Fibroblast of lung (primary cell): ENCODE results near the gene SCOC. TPM values are rescaled to one million over a fixed set of nuclear protein-coding genes. Genes with fewer than 3 reads are reported as not detected.

Experiments
- DNase-seq, 2 donors: peaks; one replicate each; pipeline versions ENCODE4 v3.0.0 to v3.0.0-alpha.2; 2010; ENCODE audit warnings: low read depth in 2 of 2
- H2AFZ ChIP-seq: 2 replicates; pipeline ENCODE4 v1.5.1; 2012; ENCODE audit warnings: low read length, control low read depth, inconsistent platforms
- H3K27ac ChIP-seq: 2 replicates; pipeline ENCODE4 v1.5.1; 2011; ENCODE audit warnings: low read length, control low read depth; ENCODE audit not compliant: insufficient read depth
- H3K27me3 ChIP-seq: 2 replicates; pipeline ENCODE4 v1.5.1; 2011; ENCODE audit warnings: mild to moderate bottlenecking, low read length; ENCODE audit not compliant: control insufficient read depth, insufficient read depth
- H3K36me3 ChIP-seq: 2 replicates; pipeline ENCODE4 v1.5.1; 2011; ENCODE audit warnings: low read length; ENCODE audit not compliant: control insufficient read depth, insufficient read depth
- H3K4me1 ChIP-seq: 2 replicates; pipeline ENCODE4 v1.5.1; 2011; ENCODE audit warnings: low read length; ENCODE audit not compliant: control insufficient read depth, insufficient read depth; ENCODE audit errors: extremely low read depth
- H3K4me2 ChIP-seq: 2 replicates; pipeline ENCODE4 v1.5.1; 2011; ENCODE audit warnings: low read length, control low read depth; ENCODE audit not compliant: insufficient read depth; ENCODE audit errors: extremely low read depth
- H3K4me3 ChIP-seq, 4 experiments: fragments of 200-600 bp in 1 of 4; sonication (generic) in 1 of 4; replicated peaks in 1 of 4; 2 replicates each; pipeline ENCODE4 v1.5.1; 2011 to 2016; ENCODE audit warnings: low read length in 4 of 4, low read depth in 3 of 4, mild to moderate bottlenecking in 3 of 4, control low read depth in 2 of 4, inconsistent platforms in 1 of 4, mixed read lengths in 1 of 4; ENCODE audit not compliant: insufficient read depth in 1 of 4; ENCODE audit errors: control extremely low read depth in 1 of 4
- H3K79me2 ChIP-seq: 2 replicates; pipeline ENCODE4 v1.5.1; 2012; ENCODE audit warnings: mild to moderate bottlenecking, low read length, inconsistent platforms; ENCODE audit not compliant: control insufficient read depth, insufficient read depth
- H3K9ac ChIP-seq: 2 replicates; pipeline ENCODE4 v1.5.1; 2011; ENCODE audit warnings: mild to moderate bottlenecking, low read length, control low read depth; ENCODE audit not compliant: insufficient read depth
- H3K9me3 ChIP-seq: 2 replicates; pipeline ENCODE4 v1.5.1; 2012; ENCODE audit warnings: low read depth, low read length; ENCODE audit not compliant: control insufficient read depth, insufficient read depth
- H4K20me1 ChIP-seq: 2 replicates; pipeline ENCODE4 v1.5.1; 2011; ENCODE audit warnings: low read length; ENCODE audit not compliant: control insufficient read depth, insufficient read depth; ENCODE audit errors: extremely low read depth
- EZH2 ChIP-seq: IDR thresholded peaks from 2 replicates; pipeline ENCODE4 v1.5.1; 2012; ENCODE audit warnings: low read length, control low read depth, mild to moderate bottlenecking; ENCODE audit errors: missing control alignments
- polyA plus RNA-seq, 2 donors: library from polyadenylated mRNA; depleted of rRNA in 1 of 2; stranded (reverse) in 1 of 2; unstranded in 1 of 2; fragments of >200 nt; gene quantifications; 2 replicates each; pipeline ENCODE4 v1.2.1, GENCODE V29; 2011 to 2012; ENCODE audit warnings: missing spikeins in 1 of 2
- total RNA-seq: library from RNA; depleted of rRNA; stranded (reverse); fragments of >200 nt; gene quantifications from 2 replicates; pipeline ENCODE4 v1.2.1, GENCODE V29; 2014
- TF ChIP-seq, protein P1 (sequence below), 2 donors: IDR thresholded peaks in 1 of 2; conservative IDR thresholded peaks in 1 of 2; 1 replicate in 1 of 2; 2 replicates in 1 of 2; pipeline ENCODE4 v1.5.1; 2011 to 2012; ENCODE audit warnings: low read length in 2 of 2, control low read depth in 1 of 2, inconsistent platforms in 1 of 2, low read depth in 1 of 2, mild to moderate bottlenecking in 1 of 2

SCOC gene
- total and polyA plus RNA-seq, 2 donors (not counting 1 experiment from before 2014, with no cell fraction given) = 40.1 to 72.3 TPM

DNA sequence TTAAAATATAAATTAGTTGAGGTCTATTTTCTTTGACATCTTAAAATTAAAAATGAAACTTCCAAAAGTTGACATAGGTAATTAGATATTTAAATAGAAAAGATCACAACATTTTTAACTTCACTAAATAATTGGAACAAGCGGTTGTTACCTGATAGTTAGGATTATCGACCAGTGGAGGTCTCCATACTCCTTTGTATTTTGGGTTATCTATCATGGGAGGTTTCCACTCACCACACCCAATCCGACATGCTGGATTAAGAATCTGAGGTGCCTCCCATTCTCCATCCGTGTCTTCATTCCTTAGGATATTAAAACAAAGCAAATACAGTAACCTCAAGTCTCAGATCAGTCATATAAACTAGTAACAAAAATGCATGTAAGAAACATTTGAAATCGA lies 22.2 kb downstream of the SCOC start:
- Histone ChIP-seq H4K20me1 (no peaks in the 10 kb centered on the region), H3K27me3 (no peaks in the 10 kb centered on the region), H2AFZ (no peak overlapping the region), H3K9me3 (no peaks in the 10 kb centered on the region), H3K4me2 (no peak overlapping the region), H3K79me2 (no peaks in the 10 kb centered on the region), H3K4me3 (no peak overlapping the region), H3K27ac (no peak overlapping the region), H3K36me3 (no peaks in the 10 kb centered on the region), H3K9ac (no peak overlapping the region), H3K4me1 (no peaks in the 10 kb centered on the region)
- no peak for DNase-seq
- no peak for TF ChIP-seq EZH2
- TF ChIP-seq, protein P1, sequence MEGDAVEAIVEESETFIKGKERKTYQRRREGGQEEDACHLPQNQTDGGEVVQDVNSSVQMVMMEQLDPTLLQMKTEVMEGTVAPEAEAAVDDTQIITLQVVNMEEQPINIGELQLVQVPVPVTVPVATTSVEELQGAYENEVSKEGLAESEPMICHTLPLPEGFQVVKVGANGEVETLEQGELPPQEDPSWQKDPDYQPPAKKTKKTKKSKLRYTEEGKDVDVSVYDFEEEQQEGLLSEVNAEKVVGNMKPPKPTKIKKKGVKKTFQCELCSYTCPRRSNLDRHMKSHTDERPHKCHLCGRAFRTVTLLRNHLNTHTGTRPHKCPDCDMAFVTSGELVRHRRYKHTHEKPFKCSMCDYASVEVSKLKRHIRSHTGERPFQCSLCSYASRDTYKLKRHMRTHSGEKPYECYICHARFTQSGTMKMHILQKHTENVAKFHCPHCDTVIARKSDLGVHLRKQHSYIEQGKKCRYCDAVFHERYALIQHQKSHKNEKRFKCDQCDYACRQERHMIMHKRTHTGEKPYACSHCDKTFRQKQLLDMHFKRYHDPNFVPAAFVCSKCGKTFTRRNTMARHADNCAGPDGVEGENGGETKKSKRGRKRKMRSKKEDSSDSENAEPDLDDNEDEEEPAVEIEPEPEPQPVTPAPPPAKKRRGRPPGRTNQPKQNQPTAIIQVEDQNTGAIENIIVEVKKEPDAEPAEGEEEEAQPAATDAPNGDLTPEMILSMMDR (conservative IDR thresholded peaks at IDR 0.05 in 1 of 2, IDR thresholded peaks at IDR 0.05 in 1 of 2; ENCODE audit: low read depth in 1 of 2, low read length in 2 of 2) = no peak

DNA sequence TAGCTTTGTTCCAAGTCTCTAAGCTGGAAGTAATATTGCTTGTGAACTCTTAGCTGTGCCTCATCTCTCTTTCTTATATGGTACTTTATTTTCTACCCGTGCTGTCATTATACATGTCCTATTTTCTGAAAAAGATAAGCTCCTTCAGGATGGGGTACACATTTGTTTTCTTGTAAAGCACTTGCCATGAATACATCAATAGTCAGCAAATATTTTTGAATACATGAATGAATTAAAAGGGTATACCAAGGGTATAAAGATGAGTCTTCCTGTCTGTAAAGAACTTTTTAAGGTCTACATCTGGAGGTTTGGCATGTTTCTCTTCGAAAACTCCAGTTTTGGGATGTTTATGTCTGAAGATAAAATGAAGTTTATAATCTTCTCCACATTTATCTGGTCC lies 26.7 kb downstream of the SCOC start:
- no peak overlapping the region for H2AFZ ChIP-seq

DNA sequence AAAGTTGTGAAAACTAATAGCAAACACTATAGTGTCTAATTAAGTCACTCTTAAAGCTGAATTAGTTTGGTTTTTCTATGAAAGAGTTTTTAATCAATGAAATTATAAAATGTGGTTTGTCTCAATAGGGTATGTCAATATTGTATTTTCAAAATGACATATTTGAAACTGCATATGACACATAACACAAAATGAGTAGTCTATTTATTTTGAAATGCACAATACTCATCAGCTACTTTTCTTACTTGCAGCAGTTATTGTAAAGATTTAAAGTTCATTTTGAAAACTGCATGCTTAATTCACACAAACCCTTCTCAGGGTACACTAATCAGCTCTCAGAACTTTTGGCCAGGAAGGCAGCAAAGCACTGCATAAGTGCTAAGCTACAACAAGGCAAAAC lies 32.8 kb downstream of the SCOC start:
- no peak overlapping the region for H3K4me3 ChIP-seq
- no peaks in the 10 kb centered on the region for H3K36me3 ChIP-seq
- TF ChIP-seq, protein P1 (conservative IDR thresholded peaks at IDR 0.05 in 1 of 2, IDR thresholded peaks at IDR 0.05 in 1 of 2; ENCODE audit: low read depth in 1 of 2, low read length in 2 of 2) = no peak
- TF ChIP-seq EZH2 = no peak
- H3K9me3 ChIP-seq = no peaks in the 10 kb centered on the region
- no peak overlapping the region for H3K27ac ChIP-seq
- no peak overlapping the region for H2AFZ ChIP-seq
- H4K20me1 ChIP-seq = no peaks in the 10 kb centered on the region
- no peak overlapping the region for H3K9ac ChIP-seq
- H3K79me2 ChIP-seq = no peaks in the 10 kb centered on the region
- H3K4me1 ChIP-seq = no peaks in the 10 kb centered on the region
- no peak for DNase-seq
- H3K4me2 ChIP-seq = no peak overlapping the region
- H3K27me3 ChIP-seq = no peaks in the 10 kb centered on the region

More for the DNA sequence above, 26.7 kb downstream of the SCOC start:
- no peaks in the 10 kb centered on the region for H3K79me2 ChIP-seq
- no peaks in the 10 kb centered on the region for H3K9me3 ChIP-seq
- H3K4me2 ChIP-seq = no peak overlapping the region
- TF ChIP-seq, protein P1 (conservative IDR thresholded peaks at IDR 0.05 in 1 of 2, IDR thresholded peaks at IDR 0.05 in 1 of 2; ENCODE audit: low read depth in 1 of 2, low read length in 2 of 2) = no peak
- no peak for TF ChIP-seq EZH2
- DNase-seq = no peak
- H3K4me1 ChIP-seq = no peaks in the 10 kb centered on the region
- H3K9ac ChIP-seq = no peak overlapping the region
- H3K4me3 ChIP-seq = no peak overlapping the region
- no peaks in the 10 kb centered on the region for H4K20me1 ChIP-seq
- H3K36me3 ChIP-seq = no peaks in the 10 kb centered on the region
- no peaks in the 10 kb centered on the region for H3K27me3 ChIP-seq
- no peak overlapping the region for H3K27ac ChIP-seq
